Renal cortical epithelial cell (primary cell): ENCODE data around the gene DCLK1. TPM values are rescaled to one million over a fixed set of nuclear protein-coding genes. Genes with fewer than 3 reads are reported as not detected.

Source experiments
- DNase-seq: peaks from one replicate; pipeline ENCODE4 v3.0.0-alpha.2; 2011; ENCODE audit warnings: low read depth
- total RNA-seq: library from RNA; depleted of rRNA; stranded (reverse); fragments of >200 nt; gene quantifications from 2 replicates; pipeline ENCODE4 v1.2.3, GENCODE V29; 2014

Gene DCLK1
- total RNA-seq, result 12.0 and 12.2 TPM in 2 replicates

DNA sequence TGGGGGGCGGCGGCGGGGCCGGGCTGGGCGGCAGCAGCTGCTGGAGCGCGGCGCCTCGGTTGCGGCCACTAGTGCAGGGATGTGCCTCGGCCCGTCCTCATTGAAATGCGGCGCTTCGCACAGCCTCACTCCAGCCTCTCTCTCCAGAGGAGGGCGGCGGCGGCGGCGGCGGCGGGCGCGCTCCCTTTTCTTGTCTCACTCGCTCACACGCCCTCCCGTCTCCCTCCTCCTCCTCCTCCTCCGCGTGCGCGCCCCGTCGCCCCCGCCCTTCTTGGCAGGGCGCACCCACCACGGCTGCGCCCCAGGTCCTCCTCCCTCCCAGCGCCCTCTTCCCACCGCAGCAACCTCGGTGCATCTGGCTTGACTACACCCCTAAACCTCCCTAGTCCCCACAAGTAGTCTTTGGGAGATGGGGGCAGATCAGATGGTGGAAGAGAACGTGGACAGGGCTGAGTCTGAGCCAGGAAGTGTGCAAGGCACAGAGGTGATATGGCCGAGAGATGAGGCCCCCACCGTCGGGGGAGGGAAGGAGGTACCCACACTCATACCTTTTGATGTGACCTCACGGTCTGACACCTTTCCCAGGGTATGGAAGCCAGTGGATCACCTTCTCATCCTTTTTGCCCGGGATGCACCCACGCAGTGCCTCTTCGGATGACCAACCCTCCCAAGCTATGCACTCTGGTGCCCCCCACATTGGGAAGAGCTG lies at the start of gene DCLK1:
Gene DCLK1 (minus strand): TSS at position 161 of the 709 bp plus-strand sequence.
- DNase-seq, result no peak

DNA sequence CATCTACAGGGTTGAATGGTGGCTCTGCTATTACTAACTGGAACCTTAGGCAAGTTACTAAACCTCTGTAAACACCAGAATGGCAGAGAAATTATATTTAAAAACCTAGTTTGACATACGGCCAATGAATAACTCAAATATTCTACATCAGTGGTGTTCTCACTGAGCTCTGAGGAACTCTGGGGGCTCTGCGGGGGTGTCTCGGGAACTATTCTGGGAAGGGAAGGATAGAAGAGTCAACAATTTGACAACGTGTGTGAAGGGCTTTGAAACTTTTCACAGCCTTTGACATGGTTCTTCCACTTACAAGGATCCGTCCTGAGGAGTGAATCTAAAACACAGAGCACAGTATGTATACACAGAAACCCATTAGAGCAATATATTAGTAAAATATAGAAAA lies 44.4 kb upstream of the DCLK1 start:
- DNase-seq, result no peak

DNA sequence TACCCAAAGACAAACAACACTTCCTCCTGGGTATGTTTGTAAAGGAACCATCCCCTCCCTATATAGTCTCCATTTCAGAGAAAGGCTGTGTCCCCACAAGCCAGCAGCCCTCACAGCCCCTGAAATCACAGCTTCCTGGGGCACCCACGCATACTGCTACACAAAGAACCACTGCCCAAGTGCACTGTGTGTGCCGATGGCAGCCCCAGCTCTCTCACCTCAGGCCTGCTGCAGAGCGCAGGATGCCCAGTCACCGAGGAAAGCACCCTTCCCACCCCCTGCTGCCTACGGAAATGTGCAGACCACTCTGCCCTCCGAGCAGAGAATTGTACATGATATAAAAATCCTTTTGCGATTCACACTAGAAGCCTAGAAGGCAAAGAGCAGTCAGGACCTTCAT lies 43.7 kb upstream of the DCLK1 start:
- DNase-seq, result no peak

DNA sequence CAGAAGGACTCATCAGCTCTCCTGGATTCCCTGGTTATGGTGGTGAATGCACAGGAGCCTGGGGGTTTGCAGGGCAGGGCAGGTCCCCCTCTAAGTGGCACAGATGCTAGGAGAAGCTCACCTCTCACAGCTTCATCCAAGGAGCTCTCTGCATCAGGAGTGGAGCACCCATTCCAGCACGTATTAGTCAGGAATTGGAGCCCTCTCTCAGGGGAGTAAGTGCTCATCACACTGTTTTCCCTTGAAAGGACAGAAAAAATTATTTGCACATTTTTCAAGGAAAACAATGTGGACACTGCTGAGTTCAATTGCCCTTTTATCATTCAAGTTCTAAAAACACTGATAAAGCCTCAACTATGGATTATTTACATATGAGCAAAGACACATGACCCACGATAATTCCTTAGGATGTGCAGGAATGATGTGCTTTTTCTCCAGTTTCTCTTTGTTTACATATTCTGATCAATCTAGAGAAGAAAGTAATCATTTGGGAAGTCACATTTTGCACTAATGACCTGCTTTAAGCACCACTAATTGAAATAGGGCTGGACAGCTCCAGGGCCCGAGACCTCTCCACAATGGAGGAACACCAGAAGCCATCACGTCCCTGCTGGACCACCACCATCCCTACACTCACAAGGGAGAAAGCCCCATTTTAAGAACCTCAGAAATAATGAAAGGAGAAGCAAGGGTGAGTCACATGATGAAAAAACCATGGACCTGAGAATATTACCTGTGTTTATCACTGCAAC lies 42.6 kb upstream of the DCLK1 start:
- no peak for DNase-seq

DNA sequence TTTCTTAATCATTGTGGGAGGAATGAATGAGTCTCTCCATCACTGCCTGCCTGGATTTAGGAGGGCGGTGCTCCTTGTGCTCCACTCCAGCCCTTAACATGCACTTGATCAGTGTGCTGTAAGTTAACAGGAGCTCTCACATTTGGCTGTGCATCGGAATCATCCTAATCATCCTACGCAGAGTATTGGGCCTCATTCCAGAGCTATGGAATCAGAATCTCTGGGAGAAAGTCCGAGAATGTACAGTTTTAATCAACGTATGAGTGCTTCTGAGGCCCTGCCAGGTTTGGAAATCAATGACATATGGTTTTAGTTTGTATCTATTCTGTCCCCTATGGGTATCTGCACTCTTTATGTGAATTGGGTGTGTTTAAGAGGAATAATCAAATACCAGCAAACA lies 34.9 kb upstream of the DCLK1 start:
- DNase-seq, result no peak

DNA sequence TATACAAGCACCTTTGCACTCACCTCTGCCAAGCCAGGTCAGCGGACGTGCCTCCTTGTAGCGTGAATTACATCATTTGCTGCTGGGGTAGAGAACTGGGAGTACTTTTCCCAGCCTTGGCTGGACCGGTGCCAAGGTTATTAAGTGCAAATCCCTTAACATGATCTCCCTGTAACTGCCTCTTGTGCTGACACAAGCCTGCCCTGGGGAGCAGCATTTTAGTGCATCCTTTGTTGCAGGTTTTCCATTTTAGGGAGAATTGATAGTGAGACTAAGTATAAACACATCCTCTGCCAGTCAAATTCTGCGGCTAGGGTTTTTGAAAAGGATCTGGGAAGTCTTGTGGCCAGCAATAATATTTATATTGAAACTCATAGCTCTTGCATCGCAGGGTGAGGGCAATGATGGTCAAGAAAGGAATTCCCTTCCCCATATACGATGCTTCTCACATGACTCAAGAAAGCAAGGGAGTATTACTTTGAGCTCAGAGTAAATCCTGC lies 32.7 kb upstream of the DCLK1 start:
- peak; percentile 89 for DNase-seq

DNA sequence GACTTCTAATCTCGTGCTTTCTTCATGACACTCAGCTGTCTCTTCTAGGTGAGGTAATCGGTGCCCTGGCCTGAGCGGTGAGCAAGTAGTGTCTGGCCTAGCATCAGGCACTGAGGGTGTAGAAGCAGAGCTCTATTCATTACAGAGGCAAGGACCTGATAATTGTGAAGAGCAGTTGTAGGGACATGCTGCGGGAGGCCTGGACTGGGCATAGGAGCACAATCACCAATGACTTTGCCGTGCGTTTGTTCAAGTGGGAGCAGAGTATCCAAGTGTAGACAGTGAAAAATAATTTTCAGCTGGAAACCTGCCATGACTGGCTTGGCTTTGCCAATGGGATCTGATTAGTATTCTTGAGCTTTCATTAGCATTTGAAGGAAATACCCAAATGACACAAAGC lies 32.1 kb upstream of the DCLK1 start:
- DNase-seq, result no peak

DNA sequence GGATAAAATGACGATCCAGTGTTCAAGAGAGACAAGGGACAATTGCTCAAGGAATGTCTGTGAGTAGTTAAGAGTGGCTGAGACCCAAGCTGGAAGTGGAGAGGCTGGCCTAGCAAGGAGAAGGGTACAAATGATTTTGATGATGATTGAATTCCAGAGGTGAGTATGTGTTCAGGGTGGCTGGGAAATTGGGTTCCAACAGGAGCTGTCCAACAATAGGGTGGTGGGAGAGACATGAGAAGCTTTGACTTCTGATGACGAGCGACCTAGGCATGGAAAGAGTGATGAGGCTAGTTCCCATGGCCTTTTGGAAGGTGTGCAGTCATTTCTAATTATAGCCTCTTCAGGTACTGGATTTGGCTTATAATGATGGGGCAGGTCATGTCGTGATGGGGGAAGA lies 29.1 kb upstream of the DCLK1 start:
- no peak for DNase-seq

DNA sequence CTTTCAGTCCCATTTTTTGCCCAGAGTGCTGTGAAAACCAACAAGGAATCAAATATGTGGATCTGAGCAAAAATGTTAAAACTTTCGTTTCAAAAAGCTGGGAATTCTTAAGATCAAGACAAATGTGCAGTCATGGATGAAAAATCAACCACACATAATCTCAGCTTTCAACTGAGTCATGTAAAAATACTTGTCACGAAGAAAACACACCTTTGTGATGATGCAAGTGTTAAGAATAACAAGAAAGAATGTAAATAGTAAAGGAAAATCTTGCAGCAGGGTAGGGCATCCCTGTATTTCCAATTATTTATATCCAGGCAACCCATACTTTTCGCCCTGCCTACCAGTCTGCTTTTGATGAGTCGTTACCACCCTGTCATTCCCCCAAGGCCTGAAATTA lies 27.4 kb upstream of the DCLK1 start:
- peak; percentile 90 for DNase-seq

DNA sequence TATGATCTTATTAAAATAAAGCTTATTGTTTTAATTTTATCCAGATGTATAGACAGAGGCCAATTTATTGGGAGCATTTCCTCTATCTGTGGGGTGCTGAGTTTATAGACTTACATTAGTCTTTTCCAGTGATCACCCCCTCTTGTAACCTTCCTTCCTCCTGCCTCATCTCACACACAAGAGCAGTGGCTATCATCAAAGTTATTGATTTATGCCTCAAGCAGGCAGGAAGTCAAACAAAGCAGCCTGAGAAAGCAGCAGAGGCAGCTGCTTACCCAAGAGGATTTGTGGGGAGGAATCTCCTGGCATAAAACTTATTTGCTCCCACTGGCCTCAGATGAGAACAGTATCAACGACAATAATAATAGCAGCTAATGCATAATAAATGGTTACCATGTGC lies 26.3 kb upstream of the DCLK1 start:
- DNase-seq, result peak; percentile 12

DNA sequence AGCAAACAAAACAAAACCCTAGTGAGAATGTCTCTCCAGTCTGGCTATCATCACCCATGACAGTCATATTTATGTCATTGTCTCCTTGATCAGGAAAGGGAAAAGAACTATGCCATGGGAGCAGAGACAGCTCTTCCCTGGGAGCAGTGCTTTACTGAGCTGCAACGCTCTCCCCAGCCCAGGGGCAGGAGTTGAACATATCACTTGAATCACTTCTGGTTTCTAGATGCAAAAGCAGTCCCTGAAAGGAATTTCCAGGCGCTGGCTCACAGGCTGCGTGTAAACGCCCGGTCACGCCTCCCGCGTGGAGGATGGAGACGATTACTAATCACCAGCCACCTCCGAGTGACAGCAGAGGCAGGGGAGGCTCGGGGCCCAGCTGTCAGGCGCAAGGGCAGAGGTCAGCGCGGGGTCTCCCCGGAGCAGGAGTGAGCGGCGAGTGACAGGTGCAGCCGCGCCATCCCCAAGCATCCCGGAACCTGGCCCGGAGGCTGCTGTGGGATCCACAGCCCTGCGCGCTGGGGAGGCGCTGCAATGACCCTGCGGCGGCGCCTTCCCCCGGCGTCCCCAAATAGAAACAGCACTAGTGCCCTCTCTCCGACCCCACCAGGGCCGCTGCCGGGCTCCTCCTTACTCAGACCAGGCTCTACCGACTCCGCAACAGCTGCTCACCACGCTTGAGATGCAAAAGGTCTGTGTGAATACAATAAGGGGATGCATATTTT lies 23.5 kb upstream of the DCLK1 start:
- peak; percentile 19 for DNase-seq

DNA sequence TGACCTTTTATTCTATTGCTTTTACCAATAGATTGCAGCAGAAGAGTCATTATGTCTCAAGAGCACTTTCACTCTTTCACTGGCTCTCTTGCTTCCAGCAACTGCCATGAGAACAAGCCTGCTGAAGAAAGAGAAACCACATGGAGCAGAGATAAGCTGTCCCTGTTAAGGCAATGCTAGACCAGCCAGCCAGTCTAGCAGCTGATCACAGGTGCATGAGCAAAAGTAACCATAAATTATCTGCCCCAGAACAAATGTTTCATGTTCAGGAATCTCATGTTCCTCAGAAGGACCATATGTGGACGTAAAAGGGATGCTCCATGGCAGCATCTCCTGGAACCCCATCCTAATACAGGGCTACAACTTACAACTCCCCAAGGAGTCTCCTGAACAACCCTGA lies 20.4 kb upstream of the DCLK1 start:
- no peak for DNase-seq

DNA sequence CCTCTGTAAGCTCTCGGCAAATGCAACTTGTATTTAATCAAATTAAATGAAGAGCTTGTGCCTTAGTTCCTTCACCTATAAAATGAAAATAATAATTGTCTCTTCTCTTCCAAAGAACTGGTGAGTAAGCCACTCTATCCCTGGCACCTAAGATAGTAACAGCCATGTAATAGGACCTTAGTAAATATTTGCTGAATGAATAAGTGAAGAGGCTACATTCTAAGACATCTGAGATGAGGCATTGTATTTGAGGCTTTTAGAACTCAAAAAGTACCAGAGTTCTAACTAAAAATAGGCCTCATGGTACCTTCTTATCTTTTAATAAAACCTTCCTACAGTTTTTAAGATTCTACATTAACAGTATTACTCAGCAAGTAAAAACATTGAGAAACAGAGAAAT lies 17.3 kb upstream of the DCLK1 start:
- no peak for DNase-seq

DNA sequence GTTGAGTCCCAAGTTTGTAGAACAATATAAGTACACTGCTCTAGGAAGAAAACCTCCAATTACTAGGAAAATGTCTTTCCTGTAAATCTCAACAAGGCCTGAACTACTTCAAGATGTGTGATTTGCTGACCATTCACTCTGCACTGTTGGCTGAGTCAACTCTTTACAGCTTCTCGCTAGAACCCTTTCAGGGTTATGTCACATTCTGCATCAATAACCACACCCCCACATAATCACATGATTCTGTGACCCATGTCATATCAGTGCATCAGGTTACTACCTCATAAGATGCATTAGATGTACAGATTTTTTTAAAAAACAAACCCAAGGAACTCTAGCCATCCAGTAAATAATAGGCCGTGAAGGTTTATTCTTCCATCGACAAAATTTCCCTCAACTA lies 16.1 kb upstream of the DCLK1 start:
- DNase-seq, result no peak

DNA sequence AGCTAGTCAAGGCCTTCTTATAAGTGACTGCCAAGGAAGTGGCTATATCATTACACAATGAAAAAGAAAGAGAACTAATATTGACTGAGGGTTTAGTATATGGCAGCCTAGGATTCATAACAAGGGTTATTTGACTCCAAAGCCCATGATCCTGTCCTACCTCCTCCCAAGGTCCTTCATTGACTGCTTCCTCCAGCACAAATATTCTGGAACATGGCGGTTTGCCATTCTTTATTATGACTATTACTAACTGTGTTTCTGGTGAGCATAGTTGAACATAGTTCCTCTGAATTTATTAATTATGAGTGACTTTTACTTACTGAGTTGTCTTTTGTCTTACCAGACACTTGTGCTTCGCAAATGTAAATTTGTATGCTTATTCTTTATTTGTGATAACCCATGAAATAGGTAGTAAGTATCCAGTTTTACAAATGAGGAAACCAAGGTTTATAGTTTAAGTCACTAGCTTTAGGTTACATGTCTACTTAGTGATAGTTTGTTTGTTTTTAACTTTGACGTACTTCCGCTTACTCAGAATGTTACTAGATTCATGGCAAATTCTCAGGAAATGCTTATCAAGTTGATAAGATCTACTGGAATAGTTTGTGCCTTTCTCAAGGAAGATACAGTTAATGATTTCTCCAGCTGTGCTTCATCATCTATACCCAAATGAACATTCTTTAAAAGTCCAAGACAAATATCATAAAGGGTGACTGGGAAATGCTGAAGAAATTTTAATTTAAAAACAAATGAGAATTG lies 15.5 kb upstream of the DCLK1 start:
- DNase-seq, result no peak

DNA sequence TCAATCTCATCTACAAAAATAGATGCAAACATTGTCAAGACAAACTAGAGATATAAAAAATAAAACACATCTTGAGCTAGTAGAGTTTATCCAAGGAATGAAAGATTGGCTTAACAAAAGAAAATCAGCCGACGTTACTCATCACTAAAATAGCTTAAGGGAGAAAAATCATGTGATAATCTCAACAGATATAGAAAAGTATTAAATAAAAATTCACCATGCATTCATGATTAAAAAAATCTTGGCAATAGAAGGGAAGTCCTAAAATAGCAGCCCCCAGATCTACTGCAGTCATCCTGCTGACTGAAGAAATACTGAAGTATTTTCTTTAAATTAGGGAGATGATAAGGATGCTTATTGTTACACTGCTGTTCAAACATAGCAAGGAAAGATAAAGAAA lies 12.6 kb upstream of the DCLK1 start:
- DNase-seq, result no peak

DNA sequence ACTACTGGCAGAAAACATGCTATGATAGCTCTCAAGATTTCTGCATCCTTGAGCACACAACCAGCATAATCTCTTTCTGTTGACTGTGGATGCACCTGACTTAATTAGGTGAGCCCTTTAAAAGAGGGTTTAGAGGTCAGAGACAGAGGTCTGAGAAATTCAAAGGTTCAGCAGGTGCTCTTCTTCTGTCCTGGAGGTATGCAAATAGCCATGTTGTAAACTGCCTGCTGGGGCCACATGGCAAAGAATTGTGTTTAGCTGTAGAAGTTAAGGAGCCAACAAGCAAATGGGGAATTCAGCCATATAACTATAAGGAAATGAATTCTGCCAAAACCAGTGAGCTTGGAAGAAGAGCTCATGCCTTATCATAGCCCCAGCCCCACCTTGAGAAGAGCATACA lies 11.6 kb upstream of the DCLK1 start:
- DNase-seq, result no peak

DNA sequence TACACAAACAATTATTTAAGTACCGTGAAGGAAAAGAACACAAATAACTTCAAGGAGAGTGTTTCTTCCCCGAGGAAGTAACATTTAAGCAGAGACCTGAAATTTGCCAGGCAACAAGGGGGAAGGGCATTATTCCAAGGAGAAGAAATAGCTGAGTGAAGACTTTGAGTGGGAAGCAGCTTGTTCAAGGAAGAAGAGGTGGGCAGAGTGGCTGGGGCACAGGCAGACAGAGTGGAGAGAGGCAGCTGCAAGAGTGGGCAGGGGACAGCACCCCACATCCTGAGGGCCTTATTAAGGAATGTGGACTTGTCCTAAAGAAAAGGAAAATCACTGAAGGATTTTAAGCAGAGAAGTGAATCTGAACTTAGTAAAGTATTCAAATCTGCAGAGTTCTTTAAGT lies 4.7 kb upstream of the DCLK1 start:
- DNase-seq, result no peak

DNA sequence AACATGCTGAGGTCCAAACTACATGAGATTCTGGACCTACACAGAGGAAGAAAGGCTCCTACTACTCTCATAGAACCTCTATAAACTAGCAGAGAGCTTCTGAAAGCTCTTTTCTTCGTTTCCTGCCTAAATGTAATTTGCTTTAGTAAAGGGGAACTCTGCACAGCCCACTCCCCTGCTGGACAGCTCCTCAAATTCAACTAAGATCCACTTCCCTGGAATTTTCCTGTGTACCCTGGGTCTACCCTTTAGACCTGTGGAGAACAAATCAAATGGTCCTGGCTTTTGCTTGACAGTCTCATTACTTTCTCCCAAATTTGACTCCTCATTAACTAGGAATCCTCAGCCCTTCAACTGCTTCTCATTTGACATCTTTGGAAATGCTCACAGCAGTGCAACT lies 3.5 kb upstream of the DCLK1 start:
- no peak for DNase-seq

DNA sequence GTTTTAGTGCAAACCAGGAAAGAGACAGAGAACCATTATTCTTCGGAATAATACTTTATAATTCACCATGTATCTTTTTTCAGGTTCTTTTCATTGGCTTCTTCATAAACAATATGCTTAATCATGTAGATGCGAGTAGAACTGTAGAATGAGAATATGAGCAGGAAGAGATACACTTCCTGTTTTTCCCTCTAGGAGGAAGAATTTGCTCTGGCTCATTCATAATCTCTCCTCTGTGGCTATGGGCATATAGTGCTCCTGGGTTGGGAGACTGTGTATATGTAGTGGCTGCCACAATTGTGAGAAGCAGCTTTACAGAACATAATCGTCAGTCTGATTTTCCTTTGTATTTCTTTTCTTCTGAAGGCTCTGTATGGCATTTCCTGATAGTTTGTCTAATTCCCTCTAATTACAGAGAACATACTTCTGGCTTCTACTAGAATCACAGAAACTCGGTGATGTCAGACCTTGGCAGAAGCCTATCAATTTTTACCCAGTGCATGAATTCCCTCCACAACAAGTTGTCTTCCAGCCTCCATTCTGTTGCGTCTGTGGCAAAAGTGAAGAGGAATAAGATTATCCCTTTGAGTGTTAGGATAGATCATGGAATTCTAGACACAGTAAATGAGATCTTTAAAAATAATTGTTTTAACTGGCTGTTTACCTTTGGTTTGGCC lies 2.9 kb upstream of the DCLK1 start:
- DNase-seq, result no peak

DNA sequence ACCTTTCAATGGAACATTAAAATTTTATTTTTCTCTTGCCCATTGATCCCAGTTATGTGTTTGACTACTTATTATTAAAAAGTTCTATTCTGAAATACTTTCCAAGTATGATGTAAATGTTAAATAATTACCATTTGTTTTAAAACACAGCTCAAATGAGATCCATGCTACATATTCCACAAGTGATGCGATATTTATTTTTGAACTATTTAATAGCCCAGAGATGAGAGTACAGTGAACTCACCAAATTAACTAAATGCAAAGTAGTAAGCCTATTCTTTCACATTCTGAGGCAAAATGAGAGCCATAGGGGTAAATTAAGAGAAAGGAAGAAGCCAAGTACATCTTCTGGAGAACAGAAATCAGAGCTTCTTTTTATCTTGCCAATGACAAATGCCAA lies 1.2 kb upstream of the DCLK1 start:
- DNase-seq, result no peak

DNA sequence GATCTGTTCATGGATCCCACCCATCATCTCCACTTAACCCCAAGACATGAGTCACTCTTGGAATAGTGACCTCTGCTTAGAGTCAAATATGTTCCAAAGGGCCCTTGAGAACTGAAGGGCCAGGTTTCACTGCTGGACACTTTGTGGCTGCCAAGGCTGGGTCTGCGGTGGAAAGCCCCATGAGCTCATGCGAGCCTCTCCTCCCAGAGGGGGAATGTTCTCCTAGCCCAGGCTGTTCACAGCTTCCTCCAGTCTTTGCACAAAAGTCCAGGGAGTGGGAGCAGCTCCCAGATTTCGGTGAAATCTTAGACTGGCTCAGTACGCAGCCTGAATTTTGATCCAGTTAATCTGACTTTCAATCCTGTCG lies 732 bp upstream of the DCLK1 start:
- peak; percentile 33 for DNase-seq
